ENCODE results near the gene C9orf152. TPM values are rescaled to one million over a fixed set of nuclear protein-coding genes. Genes with fewer than 3 reads are reported as not detected.

The C9orf152 gene
- total and polyA plus RNA-seq, 9 of the 15 experiments (the other 6 are each of a cell fraction or from before 2014, with no cell fraction given) = not detected

GRCh38 chr9:110160123-110160522 is 47.8 kb downstream of the C9orf152 start:
- Histone ChIP-seq H3K27ac (ENCODE audit: extremely low read depth, low read depth, low read length) (no peak overlapping the region), H2AFZ (ENCODE audit: low read depth, low read length) (no peak overlapping the region), H3K36me3 (ENCODE audit: control insufficient read depth, insufficient read depth, low read length) (no peaks in the 10 kb centered on the region), H3K9ac (ENCODE audit: insufficient read depth in 1 of 2, low read depth in 2 of 2, low read length in 2 of 2) (no peak overlapping the region), H3K9me3 (replicated peaks; ENCODE audit: control insufficient read depth, insufficient read depth, low read depth, low read length) (no peaks in the 10 kb centered on the region), H3K9me1 (ENCODE audit: control insufficient read depth, insufficient read depth, low read length) (no peaks in the 10 kb centered on the region), H3K4me3 (no peak overlapping the region), H3K27me3 (ENCODE audit: control insufficient read depth in 2 of 2, insufficient read depth in 2 of 2, low read length in 2 of 2) (peaks cover 0 to 16% of the 10 kb centered on the region in 2 experiments; a peak in 1 of 5 replicates), H3K79me2 (ENCODE audit: control insufficient read depth, insufficient read depth, low read length) (no peaks in the 10 kb centered on the region), H4K20me1 (replicated peaks; ENCODE audit: control insufficient read depth, insufficient read depth, low read length) (no peaks in the 10 kb centered on the region), H3K4me2 (ENCODE audit: insufficient read depth, low read length) (no peak overlapping the region), H3K4me1 (replicated peaks in 1 of 2; ENCODE audit: control insufficient read depth in 2 of 2, insufficient read depth in 2 of 2, low read length in 2 of 2) (no peaks in the 10 kb centered on the region)
- no peak for TF ChIP-seq PCBP2 (IDR thresholded peaks at IDR 0.05; ENCODE audit: low read depth, low read length, poor library complexity, severe bottlenecking)
- no peak for TF ChIP-seq RFX1 (IDR thresholded peaks at IDR 0.05)
- TF ChIP-seq ATF4 (CRISPR knock-in tag; IDR thresholded peaks at IDR 0.05) = no peak
- TF ChIP-seq GTF3C2 (IDR thresholded peaks at IDR 0.05; ENCODE audit: borderline replicate concordance, extremely low read depth, insufficient read length) = no peak
- TF ChIP-seq SREBF1 (IDR thresholded peaks at IDR 0.05; ENCODE audit: borderline replicate concordance, low read depth, low read length) = no peak
- no peak for TF ChIP-seq ZNF583 (CRISPR knock-in tag; IDR thresholded peaks at IDR 0.05)
- TF ChIP-seq ILF3 (IDR thresholded peaks at IDR 0.05; ENCODE audit: borderline replicate concordance) = no peak
- TF ChIP-seq ZNF232 (CRISPR knock-in tag; IDR thresholded peaks at IDR 0.05) = no peak
- TF ChIP-seq SMARCA4 (IDR thresholded peaks at IDR 0.05) = no peak
- TF ChIP-seq IRF1 (CRISPR knock-in tag; IDR thresholded peaks at IDR 0.05; ENCODE audit: borderline replicate concordance) = no peak
- no peak for TF ChIP-seq ZNF609 (CRISPR knock-in tag; IDR thresholded peaks at IDR 0.05; ENCODE audit: borderline replicate concordance)
- TF ChIP-seq ASH1L (IDR thresholded peaks at IDR 0.05; ENCODE audit: borderline replicate concordance, low read depth, partially characterized antibody) = no peak
- no peak for TF ChIP-seq ZNF311 (CRISPR knock-in tag; IDR thresholded peaks at IDR 0.05)
- TF ChIP-seq KDM2B (CRISPR knock-in tag; IDR thresholded peaks at IDR 0.05) = no peak
- DNase-seq (ENCODE audit: extremely low read depth in 1 of 4, low spot score in 3 of 4) = no peak
- ATAC-seq = no peak
- intact Hi-C loops (cut with micrococcal nuclease) (no loop called here), in situ Hi-C loops (cut with MboI) (loop anchor here (25.0 kb wide), 1 partner anchor 573 kb away; no protein-coding TSS in a partner anchor)
- no peak for FAIRE-seq
- WGBS (ENCODE audit: insufficient coverage, low coverage, missing lambda C conversion rate) = 0% methylated on average over 1 of the region's 1 CpG
- BruUV-seq (replicated peaks) = no TSS peak
- ChIA-PET POLR2A (no interaction called here), CTCF (ENCODE audit: low intra/inter-chr PET ratio) (no interaction called here)

Measured in K562 (cell line).